Keratinocyte (primary cell): ENCODE results near the gene INTU. TPM values are rescaled to one million over a fixed set of nuclear protein-coding genes. Genes with fewer than 3 reads are reported as not detected.
"Not testable (repeated sequence)": the region's sequence is repeated elsewhere in the genome, so short reads cannot be mapped to it uniquely, and the experiment has no call there.

Source experiments
- DNase-seq: peaks from one replicate; pipeline ENCODE4 v3.0.0-alpha.2; 2011; ENCODE audit warnings: low read depth, missing footprints, low spot score
- FAIRE-seq: peaks from 2 replicates; lab custom pipeline; 2011; peaks lifted over from hg19 to GRCh38; lab: Jason Lieb, UNC
- H2AFZ ChIP-seq: 2 replicates; pipeline ENCODE4 v1.6.0; 2012; ENCODE audit warnings: low read length, control low read depth, inconsistent platforms; ENCODE audit not compliant: control insufficient read depth
- H3K27ac ChIP-seq: 2 replicates; pipeline ENCODE4 v1.5.1; 2011; ENCODE audit warnings: low read length; ENCODE audit not compliant: control insufficient read depth, insufficient read depth
- H3K27me3 ChIP-seq: 3 replicates; pipeline ENCODE4 v1.6.0; 2011; ENCODE audit warnings: low read length; ENCODE audit not compliant: control insufficient read depth, insufficient read depth; ENCODE audit errors: extremely low read depth
- H3K36me3 ChIP-seq, 2 experiments: 2 replicates in 1 of 2; 3 replicates in 1 of 2; pipeline ENCODE4 v1.5.1; 2011; ENCODE audit warnings: low read length in 2 of 2, mild to moderate bottlenecking in 1 of 2; ENCODE audit not compliant: control insufficient read depth in 2 of 2, insufficient read depth in 2 of 2; ENCODE audit errors: extremely low read depth in 1 of 2
- H3K4me1 ChIP-seq: 3 replicates; pipeline ENCODE4 v1.5.1; 2011; ENCODE audit warnings: low read length; ENCODE audit not compliant: control insufficient read depth, insufficient read depth; ENCODE audit errors: extremely low read depth
- H3K4me2 ChIP-seq: 3 replicates; pipeline ENCODE4 v1.6.0; 2011; ENCODE audit warnings: low read depth, low read length; ENCODE audit not compliant: control insufficient read depth, insufficient read depth; ENCODE audit errors: extremely low read depth
- H3K4me3 ChIP-seq, 3 experiments: fragments of 200-600 bp in 1 of 3; sonication (generic) in 1 of 3; 2 replicates in 2 of 3; 3 replicates in 1 of 3; pipeline ENCODE4 v1.5.1; 2011 to 2016; ENCODE audit warnings: low read length in 3 of 3, mild to moderate bottlenecking in 3 of 3, control low read depth in 2 of 3, inconsistent platforms in 1 of 3, low read depth in 1 of 3, mixed read lengths in 1 of 3, mixed run types in 1 of 3, moderate library complexity in 1 of 3; ENCODE audit not compliant: control insufficient read depth in 2 of 3, insufficient read depth in 2 of 3; ENCODE audit errors: extremely low read depth in 1 of 3
- H3K79me2 ChIP-seq: 2 replicates; pipeline ENCODE4 v1.6.0; 2012; ENCODE audit warnings: low read length; ENCODE audit not compliant: control insufficient read depth, insufficient read depth
- H3K9ac ChIP-seq: 3 replicates; pipeline ENCODE4 v1.6.0; 2011; ENCODE audit warnings: low read length; ENCODE audit not compliant: control insufficient read depth, insufficient read depth; ENCODE audit errors: extremely low read depth
- H3K9me1 ChIP-seq: 3 replicates; pipeline ENCODE4 v1.6.0; 2011; ENCODE audit warnings: low read length; ENCODE audit not compliant: control insufficient read depth, insufficient read depth; ENCODE audit errors: extremely low read depth
- H3K9me3 ChIP-seq: 2 replicates; pipeline ENCODE4 v1.5.1; 2012; ENCODE audit warnings: low read depth, low read length; ENCODE audit not compliant: control insufficient read depth
- H4K20me1 ChIP-seq: 3 replicates; pipeline ENCODE4 v1.6.0; 2011; ENCODE audit warnings: low read length; ENCODE audit not compliant: control insufficient read depth, insufficient read depth; ENCODE audit errors: extremely low read depth
- EZH2 ChIP-seq: IDR thresholded peaks from one replicate; pipeline ENCODE4 v1.6.1; 2012; ENCODE audit warnings: inconsistent platforms, mild to moderate bottlenecking, low read length, moderate library complexity
- dilution Hi-C: fragments of 300-500 bp; cut with MboI; formaldehyde crosslinking; loops from one replicate; pipeline ENCODE4 v1.7.0; 2020; ENCODE audit warnings: low sequenced_read_pairs; ENCODE audit not compliant: extremely low pct_ligation_motif_present
- polyA plus RNA-seq, 5 experiments: library from polyadenylated mRNA; depleted of rRNA in 3 of 5; stranded (reverse) in 3 of 5; stranded (forward) in 1 of 5; unstranded in 1 of 5; fragments of >200 nt; gene quantifications; 1 replicate in 1 of 5; 2 replicates in 3 of 5; 3 replicates in 1 of 5; pipeline versions ENCODE4 v1.2.1 to v1.2.3, GENCODE V29; 2011 to 2012; ENCODE audit warnings: missing spikeins in 2 of 5, low read depth in 1 of 5, low replicate concordance in 1 of 5
- TF ChIP-seq, protein P1 (sequence below), 3 experiments: IDR thresholded peaks in 1 of 3; conservative IDR thresholded peaks in 1 of 3; optimal IDR thresholded peaks in 1 of 3; 2 replicates in 2 of 3; 3 replicates in 1 of 3; pipeline versions ENCODE3 to v1.5.1; 2011; ENCODE audit warnings: low read length in 3 of 3, mild to moderate bottlenecking in 3 of 3, moderate library complexity in 2 of 3, control low read depth in 1 of 3, inconsistent platforms in 1 of 3; ENCODE audit not compliant: insufficient read depth in 2 of 3; ENCODE audit errors: extremely low read depth in 1 of 3

INTU gene
- polyA plus RNA-seq, 1 donor (not counting 4 experiments of a cell fraction or from before 2014, with no cell fraction given), result 5.0 TPM

DNA sequence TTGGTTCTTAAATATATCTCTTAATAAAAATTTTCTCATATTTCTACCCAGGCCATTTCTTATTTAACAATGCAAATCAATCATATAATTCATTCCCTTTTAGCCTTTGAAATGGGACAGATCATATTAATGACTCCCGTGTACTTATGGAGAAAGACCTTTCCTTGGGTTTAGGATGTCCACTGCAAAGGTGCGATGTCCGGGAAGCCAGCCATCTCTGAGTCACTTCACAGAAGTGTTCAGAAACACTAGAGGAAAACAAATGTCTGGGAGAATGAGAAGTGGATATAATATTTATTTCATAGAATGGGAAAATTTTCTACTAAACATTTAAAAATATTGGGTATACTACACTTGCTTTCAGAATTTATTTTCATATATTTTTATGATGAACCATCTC, 15.3 kb downstream of the INTU start:
- no peak overlapping the region for H3K4me2 ChIP-seq
- H3K27ac ChIP-seq, result no peak overlapping the region
- H3K27me3 ChIP-seq, result no peaks in the 10 kb centered on the region
- no peaks in the 10 kb centered on the region for H3K9me3 ChIP-seq
- H3K4me3 ChIP-seq, result no peak overlapping the region
- no peaks in the 10 kb centered on the region for H3K79me2 ChIP-seq
- H3K4me1 ChIP-seq, result no peaks in the 10 kb centered on the region
- H3K9me1 ChIP-seq, result no peaks in the 10 kb centered on the region
- H3K9ac ChIP-seq, result no peak overlapping the region
- dilution Hi-C loops, result no loop called here
- no peak overlapping the region for H2AFZ ChIP-seq
- TF ChIP-seq EZH2, result no peak
- TF ChIP-seq, protein P1, sequence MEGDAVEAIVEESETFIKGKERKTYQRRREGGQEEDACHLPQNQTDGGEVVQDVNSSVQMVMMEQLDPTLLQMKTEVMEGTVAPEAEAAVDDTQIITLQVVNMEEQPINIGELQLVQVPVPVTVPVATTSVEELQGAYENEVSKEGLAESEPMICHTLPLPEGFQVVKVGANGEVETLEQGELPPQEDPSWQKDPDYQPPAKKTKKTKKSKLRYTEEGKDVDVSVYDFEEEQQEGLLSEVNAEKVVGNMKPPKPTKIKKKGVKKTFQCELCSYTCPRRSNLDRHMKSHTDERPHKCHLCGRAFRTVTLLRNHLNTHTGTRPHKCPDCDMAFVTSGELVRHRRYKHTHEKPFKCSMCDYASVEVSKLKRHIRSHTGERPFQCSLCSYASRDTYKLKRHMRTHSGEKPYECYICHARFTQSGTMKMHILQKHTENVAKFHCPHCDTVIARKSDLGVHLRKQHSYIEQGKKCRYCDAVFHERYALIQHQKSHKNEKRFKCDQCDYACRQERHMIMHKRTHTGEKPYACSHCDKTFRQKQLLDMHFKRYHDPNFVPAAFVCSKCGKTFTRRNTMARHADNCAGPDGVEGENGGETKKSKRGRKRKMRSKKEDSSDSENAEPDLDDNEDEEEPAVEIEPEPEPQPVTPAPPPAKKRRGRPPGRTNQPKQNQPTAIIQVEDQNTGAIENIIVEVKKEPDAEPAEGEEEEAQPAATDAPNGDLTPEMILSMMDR (optimal IDR thresholded peaks at IDR 0.05 in 1 of 3, IDR thresholded peaks at IDR 0.05 in 1 of 3, conservative IDR thresholded peaks at IDR 0.05 in 1 of 3; ENCODE audit: extremely low read depth in 1 of 3, insufficient read depth in 2 of 3, low read length in 3 of 3), result no peak
- no peaks in the 10 kb centered on the region for H4K20me1 ChIP-seq
- FAIRE-seq (no peak), DNase-seq (no peak)
- peaks cover 0 to 5% of the 10 kb centered on the region in 2 experiments for H3K36me3 ChIP-seq

DNA sequence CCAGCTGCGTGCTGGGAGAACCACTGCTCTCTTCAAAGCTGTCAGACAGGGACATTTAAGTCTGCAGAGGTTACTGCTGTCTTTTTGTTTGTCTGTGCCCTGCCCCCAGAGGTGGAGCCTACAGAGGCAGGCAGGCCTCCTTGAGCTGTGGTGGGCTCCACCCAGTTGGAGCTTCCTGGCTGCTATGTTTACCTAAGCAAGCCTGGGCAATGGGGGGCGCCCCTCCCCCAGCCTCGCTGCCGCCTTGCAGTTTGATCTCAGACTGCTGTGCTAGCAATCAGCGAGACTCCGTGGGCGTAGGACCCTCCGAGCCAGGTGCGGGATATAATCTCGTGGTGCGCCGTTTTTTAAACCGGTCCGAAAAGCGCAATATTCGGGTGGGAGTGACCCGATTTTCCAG, 22.8 kb downstream of the INTU start:
- H3K36me3 ChIP-seq, H3K4me3 ChIP-seq, H2AFZ ChIP-seq, H3K4me2 ChIP-seq, H3K9ac ChIP-seq, H3K27me3 ChIP-seq, FAIRE-seq, H3K9me3 ChIP-seq, H3K79me2 ChIP-seq, H3K9me1 ChIP-seq, dilution Hi-C loops, H3K4me1 ChIP-seq, H4K20me1 ChIP-seq, H3K27ac ChIP-seq, DNase-seq: not testable (repeated sequence)

- FAIRE-seq, result no peak
Observed at GRCh38 chr4:127656047-127656680, 23.4 kb downstream of the INTU start.

More at GRCh38 chr4:127656047-127656680, 23.4 kb downstream of the INTU start:
- Histone ChIP-seq H3K4me2 (no peak overlapping the region), H3K79me2 (no peaks in the 10 kb centered on the region), H2AFZ (peak overlapping the region; percentile 10), H3K9me3 (no peaks in the 10 kb centered on the region), H3K36me3 (no peaks in the 10 kb centered on the region), H4K20me1 (no peaks in the 10 kb centered on the region), H3K9me1 (no peaks in the 10 kb centered on the region), H3K4me3 (no peak overlapping the region), H3K9ac (no peak overlapping the region), H3K4me1 (no peaks in the 10 kb centered on the region), H3K27ac (no peak overlapping the region), H3K27me3 (no peaks in the 10 kb centered on the region)
- dilution Hi-C loops, result no loop called here
- TF ChIP-seq, protein P1 (optimal IDR thresholded peaks at IDR 0.05 in 1 of 3, IDR thresholded peaks at IDR 0.05 in 1 of 3, conservative IDR thresholded peaks at IDR 0.05 in 1 of 3; ENCODE audit: extremely low read depth in 1 of 3, insufficient read depth in 2 of 3, low read length in 3 of 3), result no peak
- no peak for TF ChIP-seq EZH2
- no peak for DNase-seq
